Upper lobe of left lung (tissue), 4 donors: ENCODE measurements around the gene ERICH2.

Experiments
- EP300 ChIP-seq, 4 donors: sonication (generic); formaldehyde crosslinking; IDR thresholded peaks; one replicate each; pipeline ENCODE4 v1.5.1; 2017; ENCODE audit warnings: antibody characterized with exemption in 4 of 4, control low read depth in 2 of 4
- POLR2A ChIP-seq, 4 donors: fragments of 450-650 bp; IDR thresholded peaks; one replicate each; pipeline ENCODE4 v1.5.1; 2016 to 2017; ENCODE audit warnings: antibody characterized with exemption in 4 of 4, mild to moderate bottlenecking in 2 of 4
- POLR2AphosphoS5 ChIP-seq, 2 donors: sonication (generic); formaldehyde crosslinking; IDR thresholded peaks; one replicate each; pipeline ENCODE4 v1.5.1; 2017; ENCODE audit warnings: antibody characterized with exemption in 2 of 2
- TF ChIP-seq, protein P1 (sequence below), 6 experiments: fragments of 450-650 bp in 4 of 6; fragments of 200-600 bp in 2 of 6; sonication (generic) in 2 of 6; IDR thresholded peaks; one replicate each; pipeline ENCODE4 v1.5.1; 2016 to 2019; ENCODE audit warnings: antibody characterized with exemption in 6 of 6

DNA sequence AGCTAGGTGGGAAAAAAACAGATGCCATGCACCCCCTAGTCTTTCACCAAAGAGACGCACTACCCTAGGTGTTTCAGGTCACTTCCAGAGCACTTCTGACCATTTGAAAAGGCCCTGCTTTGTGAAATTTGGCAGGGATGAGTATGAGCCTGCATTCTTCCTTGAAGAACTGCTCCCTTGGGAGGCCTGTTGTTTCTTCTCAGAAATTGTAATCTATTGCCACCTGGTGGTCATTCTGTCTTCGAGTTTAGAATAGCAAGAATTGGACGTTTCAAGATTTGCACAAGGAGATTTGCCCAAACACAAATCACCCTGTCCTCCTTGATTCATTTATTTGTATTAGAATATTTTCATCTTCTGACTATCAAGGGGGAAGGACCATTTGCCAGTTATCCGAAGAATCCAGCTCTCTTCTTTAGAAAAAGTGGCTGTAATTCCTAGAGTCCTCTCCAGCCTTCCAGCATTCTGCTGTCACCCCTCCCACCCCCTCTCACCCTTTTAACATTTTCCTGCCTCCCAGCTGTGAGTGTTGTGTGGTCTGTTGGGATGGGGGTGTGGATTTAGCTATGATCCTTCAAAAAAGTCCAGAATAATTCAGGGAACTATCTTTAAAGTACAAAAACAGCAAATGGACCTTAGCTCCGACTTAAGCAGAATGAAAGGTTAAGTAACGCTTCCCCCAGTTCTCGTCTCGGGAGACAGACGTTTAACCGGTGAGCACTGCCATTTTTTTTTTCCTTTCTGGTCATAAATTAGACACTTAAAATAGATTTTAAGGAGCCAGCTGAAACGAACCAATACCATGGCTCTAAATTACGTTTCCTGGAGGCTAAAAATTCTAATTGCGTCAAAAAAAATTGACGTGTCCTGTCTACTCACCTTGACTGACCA lies 42.8 kb downstream of the ERICH2 start:
- TF ChIP-seq POLR2A (IDR thresholded peaks at IDR 0.05) (no peak), EP300 (IDR thresholded peaks at IDR 0.05) (no peak), POLR2AphosphoS5 (IDR thresholded peaks at IDR 0.05) (no peak)
- TF ChIP-seq, protein P1, sequence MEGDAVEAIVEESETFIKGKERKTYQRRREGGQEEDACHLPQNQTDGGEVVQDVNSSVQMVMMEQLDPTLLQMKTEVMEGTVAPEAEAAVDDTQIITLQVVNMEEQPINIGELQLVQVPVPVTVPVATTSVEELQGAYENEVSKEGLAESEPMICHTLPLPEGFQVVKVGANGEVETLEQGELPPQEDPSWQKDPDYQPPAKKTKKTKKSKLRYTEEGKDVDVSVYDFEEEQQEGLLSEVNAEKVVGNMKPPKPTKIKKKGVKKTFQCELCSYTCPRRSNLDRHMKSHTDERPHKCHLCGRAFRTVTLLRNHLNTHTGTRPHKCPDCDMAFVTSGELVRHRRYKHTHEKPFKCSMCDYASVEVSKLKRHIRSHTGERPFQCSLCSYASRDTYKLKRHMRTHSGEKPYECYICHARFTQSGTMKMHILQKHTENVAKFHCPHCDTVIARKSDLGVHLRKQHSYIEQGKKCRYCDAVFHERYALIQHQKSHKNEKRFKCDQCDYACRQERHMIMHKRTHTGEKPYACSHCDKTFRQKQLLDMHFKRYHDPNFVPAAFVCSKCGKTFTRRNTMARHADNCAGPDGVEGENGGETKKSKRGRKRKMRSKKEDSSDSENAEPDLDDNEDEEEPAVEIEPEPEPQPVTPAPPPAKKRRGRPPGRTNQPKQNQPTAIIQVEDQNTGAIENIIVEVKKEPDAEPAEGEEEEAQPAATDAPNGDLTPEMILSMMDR (IDR thresholded peaks at IDR 0.05) = peak; percentile 48 to 77 (median 64)
